ENCODE measurements around the gene CATSPER1. TPM values are rescaled to one million over a fixed set of nuclear protein-coding genes. Genes with fewer than 3 reads are reported as not detected.

CATSPER1 gene
- total RNA-seq, 1 experiment from 2014 or later, result 2.4 TPM

GRCh38 chr11:66073669-66074068 lies 47.4 kb upstream of the CATSPER1 start:
- peaks cover 10 to 44% of the 10 kb centered on the region in 2 experiments for H3K4me1 ChIP-seq (ENCODE audit: control insufficient read depth in 1 of 2, insufficient read depth in 2 of 2, low read length in 2 of 2)
- intact Hi-C loops (cut with micrococcal nuclease), result no loop called here
- peaks cover 33% of the 10 kb centered on the region for H3K79me2 ChIP-seq (ENCODE audit: insufficient read depth, low read length)
- no peak overlapping the region for H3K27ac ChIP-seq (ENCODE audit: low read depth, low read length)
- RAD21 ChIA-PET (ENCODE audit: low non-redundant PET in 1 of 2, low total read pairs in 2 of 2, uncharacterized antibody in 2 of 2, unreplicated experiment in 2 of 2), result no interaction called here
- H2AFZ ChIP-seq (ENCODE audit: low read depth, low read length, poor library complexity, severe bottlenecking), result no peak overlapping the region
- no peak overlapping the region for H3K4me3 ChIP-seq (replicated peaks in 1 of 2; ENCODE audit: low read depth in 1 of 2, low read length in 2 of 2)
- H3K27me3 ChIP-seq (ENCODE audit: insufficient read depth, low read length), result no peaks in the 10 kb centered on the region
- no TSS peak for BruUV-seq (replicated peaks)
- POLR2A ChIA-PET, result no interaction called here
- H3K9ac ChIP-seq (ENCODE audit: low read length), result no peak overlapping the region
- no peaks in the 10 kb centered on the region for H3K9me2 ChIP-seq (ENCODE audit: insufficient read depth)
- no peaks in the 10 kb centered on the region for H3K9me3 ChIP-seq (ENCODE audit: control insufficient read depth in 1 of 2, insufficient read depth in 1 of 2, low read depth in 1 of 2, low read length in 2 of 2)
- ATAC-seq (no peak), DNase-seq (ENCODE audit: low read depth, low spot score) (no peak)
- no peaks in the 10 kb centered on the region for H4K20me1 ChIP-seq (ENCODE audit: insufficient read depth)
- TF ChIP-seq SRF (IDR thresholded peaks at IDR 0.05; ENCODE audit: low read depth) (no peak), EZH2 (IDR thresholded peaks at IDR 0.05) (no peak), REST (IDR thresholded peaks at IDR 0.05; ENCODE audit: low read depth) (no peak), CBX3 (IDR thresholded peaks at IDR 0.05; ENCODE audit: low read depth) (no peak), TCF7L2 (IDR thresholded peaks at IDR 0.05; ENCODE audit: borderline replicate concordance, extremely low read depth, insufficient read depth, insufficient read length) (no peak), CEBPB (IDR thresholded peaks at IDR 0.05; ENCODE audit: low read depth) (no peak), ELF1 (IDR thresholded peaks at IDR 0.05; ENCODE audit: borderline replicate concordance, low read depth) (no peak), ZNF274 (IDR thresholded peaks at IDR 0.05; ENCODE audit: low read depth, low read length) (no peak), FOSL1 (IDR thresholded peaks at IDR 0.05; ENCODE audit: low read depth) (no peak), POLR2AphosphoS5 (IDR thresholded peaks at IDR 0.05; ENCODE audit: low read depth, low read length) (no peak), ZFX (IDR thresholded peaks at IDR 0.05) (no peak), MAX (IDR thresholded peaks at IDR 0.05) (no peak), EZH2phosphoT487 (IDR thresholded peaks at IDR 0.05; ENCODE audit: borderline replicate concordance) (no peak), JUND (IDR thresholded peaks at IDR 0.05) (no peak), CTCF (IDR thresholded peaks at IDR 0.05 in 2 of 3, conservative IDR thresholded peaks at IDR 0.05 in 1 of 3; ENCODE audit: borderline replicate concordance in 1 of 3, insufficient read depth in 1 of 3, low read depth in 2 of 3, low read length in 2 of 3) (no peak), ATF3 (IDR thresholded peaks at IDR 0.05) (no peak), SP1 (IDR thresholded peaks at IDR 0.05; ENCODE audit: low read depth) (no peak)
- CTCF ChIA-PET, result no interaction called here
- no peak overlapping the region for H3K4me2 ChIP-seq (ENCODE audit: low read length)
- H3K36me3 ChIP-seq (ENCODE audit: control insufficient read depth in 1 of 2, insufficient read depth in 2 of 2, low read length in 2 of 2), result peaks cover under 1 to 4% of the 10 kb centered on the region in 2 experiments; a peak in 2 of 4 replicates

Measured in HCT116 (cell line).